Suprapubic skin (tissue), 4 donors: ENCODE data around the gene TSC22D1.

ENCODE experiments used
- CTCF ChIP-seq, 2 donors: fragments of 200-600 bp in 1 of 2; fragments of 450-650 bp in 1 of 2; sonication (generic) in 1 of 2; IDR thresholded peaks; one replicate each; pipeline ENCODE4 v1.5.1; 2016 to 2019; ENCODE audit warnings: antibody characterized with exemption in 2 of 2, mild to moderate bottlenecking in 1 of 2, moderate library complexity in 1 of 2
- EP300 ChIP-seq: sonication (generic); formaldehyde crosslinking; IDR thresholded peaks from one replicate; pipeline ENCODE4 v1.6.1; 2017; ENCODE audit warnings: antibody characterized with exemption
- POLR2A ChIP-seq, 2 donors: fragments of 450-650 bp; IDR thresholded peaks; one replicate each; pipeline ENCODE4 v1.6.1; 2017; ENCODE audit warnings: antibody characterized with exemption in 2 of 2, mild to moderate bottlenecking in 2 of 2, moderate library complexity in 2 of 2
- POLR2AphosphoS5 ChIP-seq, 3 donors: sonication (generic); formaldehyde crosslinking; IDR thresholded peaks; one replicate each; pipeline ENCODE4 v1.6.1; 2017; ENCODE audit warnings: antibody characterized with exemption in 3 of 3

- no peak for TF ChIP-seq CTCF (IDR thresholded peaks at IDR 0.05)
- no peak for TF ChIP-seq EP300
- TF ChIP-seq POLR2A (IDR thresholded peaks at IDR 0.05), result no peak
- no peak for TF ChIP-seq POLR2AphosphoS5 (IDR thresholded peaks at IDR 0.05)
Observed at GRCh38 chr13:44448373-44448772, 127.8 kb downstream of the TSC22D1 start.
